GM20000 (cell line): ENCODE measurements around the gene MORN5.

Experiments
- DNase-seq: peaks from one replicate; pipeline ENCODE4 v3.0.0; 2012; ENCODE audit warnings: low spot score
- CTCF ChIP-seq: IDR thresholded peaks from 2 replicates; pipeline ENCODE4 v1.5.1; 2012; ENCODE audit warnings: mild to moderate bottlenecking, control low read depth; ENCODE audit errors: extremely low read depth, missing control alignments

The MORN5 gene

GRCh38 chr9:122125509-122126330 lies 34.0 kb upstream of the MORN5 start:
- no peak for TF ChIP-seq CTCF
- DNase-seq = no peak

DNA sequence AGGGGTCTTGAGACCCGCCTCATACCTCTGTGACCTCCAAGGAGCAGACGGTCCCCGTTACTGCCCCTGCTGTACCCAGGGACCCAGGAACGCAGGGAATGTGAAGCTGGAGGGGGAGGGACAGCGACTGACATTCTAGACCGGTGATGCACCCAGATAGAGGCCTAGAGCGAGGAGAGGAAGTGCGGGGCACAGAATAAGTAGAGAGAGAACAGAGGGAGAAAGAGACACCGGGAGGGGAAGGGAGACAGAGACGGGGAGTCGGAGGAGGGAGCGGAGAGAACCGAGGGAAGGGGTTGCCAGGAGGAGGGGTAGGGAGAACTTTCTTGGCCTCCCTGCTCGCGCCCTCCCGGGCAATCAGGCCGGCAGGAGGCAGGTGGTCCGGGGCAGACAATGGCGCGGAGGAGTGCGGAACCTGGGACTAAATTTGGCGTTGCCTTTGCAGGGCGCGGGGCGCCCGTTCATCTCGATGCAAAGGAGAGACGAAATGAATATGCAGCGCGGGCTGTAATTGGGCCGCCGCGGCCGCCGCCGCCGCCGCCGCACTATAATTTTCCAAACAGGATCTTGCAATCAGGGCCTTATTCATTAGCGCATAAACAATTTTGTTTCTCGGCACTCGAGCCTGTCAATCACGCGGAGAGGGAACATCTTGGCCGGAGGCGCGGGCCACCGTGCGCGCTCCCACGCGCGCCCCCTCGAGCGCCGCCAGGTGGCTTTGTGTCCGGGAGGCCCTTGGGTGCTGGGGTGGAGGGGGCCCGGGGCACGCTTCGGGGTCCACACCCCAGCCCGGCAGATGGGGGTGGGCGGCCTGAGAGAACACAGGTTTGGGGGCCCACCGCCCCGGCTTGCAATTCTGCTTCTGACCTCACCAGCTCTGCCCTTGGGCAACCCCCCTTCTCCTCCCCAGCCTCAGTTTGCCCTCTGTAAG lies 33.1 kb upstream of the MORN5 start:
- no peak for TF ChIP-seq CTCF
- DNase-seq = no peak

DNA sequence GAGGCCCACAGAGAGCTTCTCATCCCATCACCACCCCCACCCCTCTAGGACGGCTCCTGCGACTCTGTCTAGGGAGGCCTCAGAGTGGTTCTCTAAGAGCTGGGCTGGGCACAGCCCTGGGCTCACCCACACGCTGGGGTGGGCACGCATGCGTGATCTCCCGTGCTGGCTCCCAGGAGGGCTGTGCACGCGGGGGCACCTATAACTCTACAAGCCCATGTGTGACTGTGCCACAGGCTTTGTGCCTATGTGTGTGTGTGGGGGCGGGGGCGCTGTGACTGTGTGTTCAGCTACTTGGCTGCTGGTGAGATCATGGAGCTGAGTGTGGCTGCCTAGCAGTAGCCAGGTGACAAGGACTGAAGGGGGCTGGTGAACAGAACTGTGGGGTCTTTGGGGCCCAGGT lies 32.3 kb upstream of the MORN5 start:
- no peak for TF ChIP-seq CTCF
- no peak for DNase-seq

GRCh38 chr9:122128007-122128968 lies 31.4 kb upstream of the MORN5 start:
- DNase-seq = no peak
- no peak for TF ChIP-seq CTCF

DNA sequence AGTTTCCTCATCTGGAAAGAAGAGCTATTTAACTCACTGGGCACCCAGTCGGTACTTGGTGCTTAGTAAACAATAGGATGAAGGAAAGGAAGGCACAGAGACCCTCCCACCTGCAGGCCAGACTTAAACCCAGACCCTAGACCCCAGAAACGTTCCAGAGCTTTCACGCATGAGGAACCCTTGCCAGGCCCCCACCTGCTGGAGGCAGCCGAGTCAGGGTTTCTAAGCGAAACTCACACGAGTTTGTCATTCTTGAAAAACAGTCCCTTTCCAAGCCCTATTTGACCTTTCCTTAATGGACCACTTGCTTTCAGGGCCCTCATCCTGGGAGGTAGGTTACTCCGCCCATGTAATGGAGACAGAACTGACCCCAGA lies 30.8 kb upstream of the MORN5 start:
- DNase-seq = no peak
- TF ChIP-seq CTCF = no peak

- no peak for DNase-seq
- TF ChIP-seq CTCF = no peak
These were observed 29.7 kb upstream of the MORN5 start for GRCh38 chr9:122129969-122130368.
